Measurements from ENCODE around the gene AFAP1. TPM values are rescaled to one million over a fixed set of nuclear protein-coding genes. Genes with fewer than 3 reads are reported as not detected.
A peak's percentile ranks its signal among the peaks of the same experiment; 100 is the strongest.
"Not testable (repeated sequence)": the region's sequence is repeated elsewhere in the genome, so short reads cannot be mapped to it uniquely, and the experiment has no call there.

Gene AFAP1
- total RNA-seq, 1 experiment from 2014 or later, result 32.9 TPM

DNA sequence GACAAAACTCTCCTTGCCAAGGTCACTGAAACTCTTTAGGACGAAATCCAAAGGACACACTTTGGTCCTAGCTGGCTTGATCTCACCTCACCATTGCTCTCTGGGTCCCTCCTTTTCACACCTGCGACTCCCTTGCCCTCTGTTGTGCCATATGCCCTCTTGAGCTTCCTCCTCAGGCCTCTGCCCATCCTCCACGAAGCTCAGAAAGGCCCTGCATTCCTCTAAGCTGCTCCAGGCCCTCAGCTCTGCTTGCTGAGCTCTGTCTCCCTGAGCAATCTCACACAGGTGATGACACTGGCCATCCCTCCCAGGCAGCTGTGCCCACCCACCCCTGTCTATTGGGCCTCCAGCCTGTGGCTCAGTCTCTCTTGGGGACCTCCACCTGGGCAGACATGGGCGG lies 10.1 kb upstream of the AFAP1 start:
- DNase-seq (ENCODE audit: low spot score), result no peak

DNA sequence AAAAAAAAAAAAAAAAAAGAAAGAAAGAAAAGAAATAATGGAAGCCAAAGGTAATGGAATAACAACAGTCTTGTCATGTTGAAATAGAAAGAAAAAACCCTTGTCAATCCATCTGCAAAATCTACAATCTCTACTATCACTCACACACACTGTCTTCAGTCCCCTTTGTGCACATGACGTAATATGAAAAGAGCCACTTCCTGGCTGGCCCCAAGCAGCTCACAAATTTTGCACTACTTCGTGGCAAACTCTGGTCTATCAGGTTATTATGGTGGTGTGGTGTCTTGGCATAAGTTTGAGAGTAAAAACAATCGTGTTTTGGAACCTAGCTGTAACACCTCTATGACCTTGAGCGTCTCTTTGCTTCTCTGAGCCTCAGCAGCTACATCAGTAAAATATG lies 8.3 kb upstream of the AFAP1 start:
- DNase-seq (ENCODE audit: low spot score), result no peak

DNA sequence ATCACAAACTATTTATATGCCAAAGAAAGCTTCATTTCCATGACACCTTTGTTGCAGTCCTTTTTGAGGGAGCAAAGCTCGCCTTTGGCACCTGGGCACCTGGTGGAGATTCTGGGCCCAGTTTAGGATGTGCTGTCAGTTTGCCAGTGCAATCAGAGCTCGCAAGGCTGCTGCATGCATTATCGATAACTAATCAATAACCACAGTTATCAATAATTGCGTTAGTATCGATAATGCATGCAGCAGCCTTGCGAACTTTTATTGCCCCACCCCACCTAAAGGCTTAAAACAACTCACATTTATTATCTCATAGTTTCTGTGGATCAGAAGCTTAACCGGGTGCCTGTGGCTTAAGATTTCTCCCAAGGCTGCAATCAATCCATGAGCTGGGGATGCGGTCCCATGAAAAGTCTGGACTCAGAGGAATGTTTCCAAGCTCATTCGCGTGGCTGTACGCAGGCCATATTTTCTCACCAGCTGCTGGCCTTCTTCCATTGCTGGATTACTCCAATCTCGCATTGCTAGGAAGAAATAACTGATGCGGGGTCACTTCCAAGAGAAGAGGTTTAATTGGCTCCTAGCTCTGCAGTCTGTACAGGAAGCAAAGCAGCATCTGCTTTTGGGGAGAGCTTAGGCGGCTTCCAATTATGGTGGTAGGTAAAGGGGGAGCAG lies 6.2 kb upstream of the AFAP1 start:
- no peak for DNase-seq (ENCODE audit: low spot score)

DNA sequence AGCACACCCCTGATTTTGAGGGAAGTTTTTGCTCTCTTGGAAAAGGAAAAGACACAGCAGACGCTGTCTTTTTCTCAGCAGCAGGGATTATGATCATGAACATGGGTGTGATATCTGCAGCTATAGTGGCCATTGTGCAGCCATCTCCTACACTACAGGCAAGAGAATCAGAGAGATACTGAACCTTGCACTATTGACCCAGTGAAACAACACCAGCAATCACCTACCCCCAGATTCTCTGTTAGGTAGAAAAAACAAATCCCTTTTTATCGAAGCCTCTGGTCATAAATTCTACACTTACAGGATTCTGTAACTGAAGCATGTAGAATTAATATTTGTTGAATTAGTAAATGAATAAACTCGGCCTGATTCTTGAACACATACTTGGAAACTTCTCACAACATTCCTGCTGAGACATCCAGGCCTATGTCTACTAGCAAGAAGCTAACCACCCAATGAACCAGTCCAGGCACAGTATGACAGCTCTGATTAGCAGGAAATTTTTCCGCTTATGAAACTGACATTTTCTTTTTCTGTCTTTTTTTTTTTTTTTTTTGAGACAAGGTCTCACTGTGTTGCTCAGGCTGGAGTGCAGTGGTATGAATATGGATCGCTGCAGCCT lies 5.0 kb upstream of the AFAP1 start:
- DNase-seq (ENCODE audit: low spot score), result no peak

DNA sequence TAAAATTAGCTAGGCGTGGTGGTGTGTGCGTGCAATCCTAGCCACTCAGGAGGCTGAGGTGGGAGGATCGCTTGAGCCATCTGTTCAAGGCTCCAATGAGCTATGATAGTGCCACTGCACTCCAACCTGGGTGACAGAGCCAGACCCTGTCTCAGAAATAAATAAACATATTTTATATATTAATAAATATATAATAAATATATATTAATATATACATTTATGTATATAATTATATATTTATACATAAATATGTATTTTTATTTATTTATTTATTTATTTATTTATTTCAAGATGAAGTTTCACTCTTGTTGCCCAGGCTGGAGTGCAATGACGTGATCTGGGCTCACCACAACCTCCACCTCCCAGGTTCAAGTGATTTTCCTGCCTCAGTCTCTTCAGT lies 4.0 kb upstream of the AFAP1 start:
- DNase-seq (ENCODE audit: low spot score), result not testable (repeated sequence)

DNA sequence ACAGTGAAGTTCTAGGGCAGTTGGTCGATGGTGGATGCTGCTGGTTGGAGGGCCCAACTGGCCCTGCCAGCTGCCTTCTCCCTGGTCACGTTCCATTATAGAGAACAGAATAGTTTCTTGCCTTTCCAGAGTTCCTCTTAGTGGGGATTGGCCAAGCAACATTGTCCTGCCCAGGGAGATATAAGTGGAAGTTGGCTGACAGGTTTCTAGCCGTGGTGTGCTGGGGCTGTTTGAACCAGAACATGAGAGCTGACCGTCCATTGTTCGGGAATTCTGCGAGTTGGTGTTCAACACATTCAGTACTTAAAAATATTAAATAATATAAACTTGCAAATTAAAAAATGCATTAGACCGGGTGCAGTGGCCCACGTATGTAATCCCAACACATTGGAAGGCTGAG lies 3.5 kb upstream of the AFAP1 start:
- DNase-seq (ENCODE audit: low spot score), result no peak

DNA sequence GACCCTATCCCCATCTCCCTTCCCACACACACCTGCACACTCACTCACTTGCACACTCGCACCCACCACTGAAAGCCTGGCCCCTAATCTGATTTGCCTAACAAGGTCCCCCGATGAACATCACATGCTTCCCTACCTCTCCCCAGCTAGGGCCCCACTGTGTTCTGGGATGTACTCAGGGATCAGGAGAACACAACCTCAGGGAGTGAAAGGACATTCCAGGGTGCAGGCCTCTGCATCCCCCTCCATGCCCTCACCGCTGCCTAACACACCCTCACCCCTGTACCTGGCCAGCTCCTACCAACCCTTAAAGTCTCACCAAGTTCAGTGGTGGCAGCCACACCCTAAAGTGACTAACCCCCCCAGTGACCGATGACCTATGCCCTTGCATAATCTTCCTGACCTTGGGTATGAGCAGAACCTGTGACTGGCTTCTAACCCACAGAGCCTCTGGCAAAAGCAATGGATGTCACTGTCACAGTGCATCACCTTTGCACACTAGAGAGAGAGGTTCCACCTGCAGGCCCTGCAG lies 2.4 kb upstream of the AFAP1 start:
- no peak for DNase-seq (ENCODE audit: low spot score)

DNA sequence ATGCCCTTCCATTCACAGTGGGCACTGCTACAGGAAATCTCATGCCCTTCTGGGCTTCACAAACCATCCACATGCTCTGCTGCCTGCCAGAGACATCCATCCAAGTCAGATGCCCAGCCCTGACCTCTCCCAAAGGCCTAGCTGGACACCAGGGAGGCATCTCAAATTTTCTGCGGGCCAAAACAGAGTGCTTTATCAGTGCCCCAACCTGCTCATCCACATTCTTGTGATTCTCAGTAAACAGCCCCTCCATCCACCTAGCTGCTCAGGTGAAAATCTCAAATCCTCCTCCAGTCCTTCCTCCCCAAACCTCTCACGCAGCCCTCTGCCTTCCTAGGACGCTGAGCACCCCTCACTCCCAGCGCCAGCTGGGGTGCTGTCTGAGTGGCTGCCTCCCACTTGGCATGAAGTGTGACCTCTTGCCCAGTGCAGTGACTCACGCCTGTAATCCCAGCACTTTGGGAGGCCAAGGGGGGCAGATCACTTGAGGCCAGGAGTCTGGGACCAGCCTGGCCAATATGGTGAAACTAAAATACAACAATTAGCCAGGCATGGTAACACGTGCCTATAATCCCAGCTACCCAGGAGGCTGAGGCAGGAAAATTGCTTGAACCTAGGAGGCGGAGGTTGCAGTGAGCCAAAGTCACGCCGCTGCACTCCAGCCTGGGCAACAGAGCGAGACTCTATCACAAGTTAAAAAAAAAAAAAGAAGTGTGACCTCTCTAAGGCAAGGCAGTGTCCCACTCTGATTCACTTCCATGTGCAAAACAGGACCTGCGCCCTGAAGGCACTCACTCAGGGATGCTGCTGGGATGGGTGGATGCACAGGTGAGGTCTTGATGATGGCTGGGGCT lies 1.7 kb upstream of the AFAP1 start:
- DNase-seq (ENCODE audit: low spot score), result peak; percentile 63

DNA sequence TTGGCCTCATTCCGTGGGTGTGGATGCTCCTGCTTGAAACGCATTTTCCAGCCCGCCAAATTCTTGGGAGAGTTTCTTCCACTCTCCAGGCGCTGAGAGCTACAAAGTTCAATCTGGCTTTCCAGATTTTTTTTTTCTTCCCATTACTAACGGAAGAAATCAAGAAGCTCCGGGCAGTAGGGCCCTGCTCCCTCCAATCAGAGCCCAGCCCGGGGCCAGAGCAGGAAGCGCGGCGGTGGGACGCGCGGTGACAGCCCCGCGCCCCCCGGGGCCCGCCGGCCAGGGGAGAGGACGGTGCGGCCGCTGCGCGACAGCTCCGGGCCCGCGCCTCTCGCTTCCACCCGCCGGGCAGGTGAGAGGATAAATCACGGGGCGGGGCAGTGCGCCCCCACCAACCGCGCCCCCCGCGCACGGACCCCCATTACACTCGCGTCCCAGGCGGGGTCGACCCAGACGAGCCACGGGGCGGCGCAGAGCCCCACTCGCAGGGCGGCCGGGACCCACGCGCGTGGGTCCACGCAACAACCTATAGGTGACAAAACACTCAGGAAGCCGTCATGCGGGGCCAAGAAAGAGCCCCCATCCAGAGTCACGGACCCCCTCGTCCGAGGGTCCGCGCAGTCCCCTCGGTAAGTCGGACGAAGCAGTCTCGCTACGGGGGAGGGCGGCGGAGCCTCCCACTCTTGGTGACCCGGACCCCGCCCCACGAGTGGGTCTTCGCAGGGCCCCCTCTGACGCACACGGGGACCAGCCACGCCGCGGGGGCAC lies 868 bp downstream of the AFAP1 start:
- no peak for DNase-seq (ENCODE audit: low spot score)

DNA sequence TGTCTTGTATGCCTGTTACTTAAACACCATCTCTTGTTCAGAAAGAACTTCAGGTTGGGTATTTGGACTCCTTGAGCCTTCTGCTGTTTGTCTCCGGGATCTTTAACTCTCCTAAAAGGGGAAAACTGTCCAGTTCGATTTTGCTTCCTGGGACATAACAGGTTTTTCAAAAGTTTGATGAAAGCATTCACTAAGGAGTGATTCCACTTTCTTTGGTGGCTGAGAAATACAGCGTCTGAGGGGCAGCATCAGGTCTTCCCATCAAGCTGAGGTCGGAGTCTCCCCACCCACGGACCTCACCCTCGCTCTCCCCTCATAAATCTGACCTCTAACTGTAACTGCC lies 1.4 kb downstream of the AFAP1 start:
- DNase-seq (ENCODE audit: low spot score), result no peak

DNA sequence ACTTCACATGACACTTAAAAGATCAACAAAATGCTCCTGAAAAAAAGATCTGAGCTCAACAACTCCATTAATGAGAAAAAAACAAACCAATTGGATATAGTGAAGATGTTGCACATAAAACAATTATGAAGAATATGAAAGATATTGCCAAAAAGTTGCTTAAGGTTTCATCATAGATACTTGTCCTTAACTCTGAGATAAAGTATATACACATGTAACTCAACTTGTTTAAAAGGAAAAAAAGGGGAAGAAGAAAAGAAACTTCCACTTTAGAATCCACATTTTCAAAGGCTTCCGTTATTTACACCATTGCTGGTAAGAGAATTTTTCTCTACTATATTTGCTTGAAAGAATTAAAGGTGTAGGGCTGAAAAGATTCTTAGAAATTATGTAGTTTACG lies 2.7 kb downstream of the AFAP1 start:
- no peak for DNase-seq (ENCODE audit: low spot score)

DNA sequence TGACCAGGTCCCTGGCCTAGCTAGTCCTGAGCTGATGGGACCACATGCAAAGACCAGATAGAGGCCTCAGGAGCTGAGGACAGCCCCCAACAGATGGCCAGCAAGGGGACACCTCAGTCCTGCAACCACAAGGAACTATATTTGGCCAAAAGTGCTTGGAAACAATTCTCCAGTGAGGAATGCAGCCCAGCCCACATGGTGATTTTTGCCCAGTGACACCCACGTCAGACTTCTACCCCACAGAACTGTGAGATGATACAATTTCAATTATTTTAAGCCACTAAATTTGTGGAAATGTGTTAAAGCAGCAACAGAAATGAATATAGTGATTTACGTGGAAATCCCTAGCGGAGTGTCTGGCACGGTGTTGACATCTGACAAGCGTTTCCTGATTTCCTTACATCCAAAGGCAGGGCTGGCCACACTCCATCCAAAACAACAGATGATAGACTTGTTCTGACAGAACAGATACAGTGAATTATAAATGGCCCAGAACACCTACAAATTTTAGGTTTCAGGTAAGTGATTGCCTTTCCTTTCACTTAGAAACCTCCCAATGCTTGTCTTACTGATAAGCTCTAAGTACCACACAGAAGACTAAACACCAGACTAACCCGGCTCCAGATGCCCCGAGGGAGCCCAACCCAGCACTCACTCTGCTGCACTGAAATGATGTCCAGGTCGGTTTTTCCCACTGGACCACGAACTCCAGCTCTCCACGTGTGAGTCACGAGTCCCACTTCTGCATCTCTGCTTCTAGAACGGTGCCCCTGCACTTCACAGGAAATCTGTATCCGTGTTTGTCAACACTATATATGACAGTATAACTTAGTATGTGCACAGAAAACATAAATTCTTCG lies 5.8 kb downstream of the AFAP1 start:
- DNase-seq (ENCODE audit: low spot score), result no peak

DNA sequence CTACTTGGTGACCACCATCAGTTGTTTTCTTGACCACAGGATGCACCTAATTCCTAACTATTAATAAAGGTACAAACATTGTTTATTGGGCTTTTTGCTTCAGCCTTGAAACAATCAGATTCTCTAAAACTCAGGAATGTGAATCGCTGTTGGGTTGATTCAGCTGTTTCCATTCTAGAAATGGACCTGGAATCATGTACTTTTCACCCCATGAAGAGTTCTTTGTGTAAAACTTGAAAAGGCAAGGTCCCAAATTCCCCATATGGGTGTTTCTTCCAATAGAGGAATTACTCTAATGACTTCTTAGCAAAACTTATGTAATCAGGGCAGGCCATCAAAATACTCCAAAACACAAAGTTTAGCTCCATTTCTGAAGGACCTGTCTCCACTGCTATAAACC lies 7.4 kb downstream of the AFAP1 start:
- no peak for DNase-seq (ENCODE audit: low spot score)

DNA sequence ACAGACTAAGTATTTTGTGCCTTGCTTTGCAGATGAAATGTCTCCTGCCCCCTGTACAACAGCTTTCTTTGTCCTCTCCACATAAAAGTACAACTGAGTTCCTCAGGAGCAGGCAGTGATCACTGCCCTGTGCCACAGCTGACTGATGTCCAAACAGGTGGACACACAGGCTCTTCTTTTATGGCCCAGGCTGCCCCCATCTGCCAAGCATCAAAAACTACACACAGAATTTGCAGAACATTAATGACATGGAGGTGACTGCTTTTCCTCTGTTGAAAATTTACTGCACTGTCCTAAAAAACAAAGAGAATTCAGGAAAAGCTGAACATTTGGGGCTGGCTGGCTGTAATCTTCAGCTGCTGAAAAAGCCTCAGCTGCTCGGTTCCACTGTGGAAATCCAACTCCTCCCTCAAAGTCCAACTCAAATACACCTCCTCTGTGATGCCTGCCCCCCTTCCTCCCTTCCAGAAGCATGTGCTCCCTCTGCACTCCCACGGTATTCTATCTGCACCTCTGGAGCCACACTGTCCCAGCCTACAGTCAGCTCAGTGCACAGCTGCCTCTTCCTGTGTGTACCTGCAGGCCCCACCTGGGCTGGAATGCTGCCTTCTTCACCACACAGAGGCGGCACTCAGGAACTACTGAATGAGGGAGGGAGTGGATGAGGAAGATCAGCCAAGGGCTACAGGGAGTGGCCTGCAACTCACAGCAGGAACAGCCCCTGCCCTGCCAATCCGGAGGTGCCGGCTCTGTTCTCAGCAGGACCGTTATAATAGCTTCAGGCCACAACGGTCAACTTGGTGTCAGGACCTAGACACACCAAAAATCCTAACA lies 10.3 kb downstream of the AFAP1 start:
- DNase-seq (ENCODE audit: low spot score), result peak; percentile 42

DNA sequence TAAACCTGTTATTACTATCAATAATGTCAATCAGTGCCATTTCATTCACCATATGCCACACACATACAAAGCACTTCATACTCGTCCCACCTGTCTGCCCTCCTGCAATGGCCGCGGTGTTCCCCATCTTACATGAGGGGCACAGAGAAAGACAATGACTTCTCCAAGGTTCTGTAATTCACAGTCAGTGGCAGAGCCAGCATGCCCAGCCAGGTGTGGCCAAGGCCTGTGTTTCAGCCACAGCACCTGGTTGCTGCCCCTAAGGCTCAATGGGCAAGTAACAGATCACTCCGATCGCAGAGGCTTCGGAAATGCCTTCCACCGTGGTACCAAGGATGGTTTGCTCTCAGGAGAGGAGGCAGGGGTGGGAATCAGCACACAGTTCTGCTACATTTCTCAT lies 10.9 kb downstream of the AFAP1 start:
- DNase-seq (ENCODE audit: low spot score), result no peak

DNA sequence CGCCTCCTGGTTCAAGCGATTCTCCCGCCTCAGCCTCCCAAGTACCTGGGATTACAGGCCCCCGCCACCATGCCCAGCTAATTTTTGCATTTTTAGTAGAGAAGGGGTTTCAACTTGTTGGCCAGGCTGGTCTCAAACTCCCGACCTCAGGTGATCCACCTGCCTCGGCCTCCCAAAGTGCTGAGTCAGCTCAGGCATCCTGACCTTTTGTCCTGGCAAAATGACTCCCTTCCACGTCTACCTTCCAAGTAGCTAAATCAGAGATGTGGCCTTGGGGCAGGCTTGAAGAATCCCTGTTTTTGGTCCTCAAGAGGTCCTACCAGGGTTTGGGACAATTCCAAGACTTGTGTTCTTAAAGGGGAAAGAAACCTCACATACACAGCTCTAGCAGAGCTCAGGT lies 12.8 kb downstream of the AFAP1 start:
- DNase-seq (ENCODE audit: low spot score), result no peak

DNA sequence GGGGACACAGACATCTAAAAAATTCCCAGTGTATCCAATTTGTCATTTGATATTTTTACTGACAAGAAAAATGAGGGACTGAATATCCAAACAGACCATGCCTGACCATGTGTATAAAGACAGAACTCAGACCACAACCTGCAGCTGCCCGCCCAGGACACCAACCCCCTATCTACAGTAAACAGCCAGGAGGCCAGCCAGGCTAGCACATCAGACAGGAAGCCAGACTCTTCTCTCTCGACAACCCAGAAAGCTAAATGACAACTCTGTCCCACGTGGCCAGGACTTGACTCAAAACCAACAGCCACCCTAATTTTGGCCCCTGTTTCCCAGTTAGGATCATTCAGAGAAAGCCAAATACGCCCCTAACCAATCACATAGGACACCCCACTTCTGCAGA lies 15.1 kb downstream of the AFAP1 start:
- no peak for DNase-seq (ENCODE audit: low spot score)

DNA sequence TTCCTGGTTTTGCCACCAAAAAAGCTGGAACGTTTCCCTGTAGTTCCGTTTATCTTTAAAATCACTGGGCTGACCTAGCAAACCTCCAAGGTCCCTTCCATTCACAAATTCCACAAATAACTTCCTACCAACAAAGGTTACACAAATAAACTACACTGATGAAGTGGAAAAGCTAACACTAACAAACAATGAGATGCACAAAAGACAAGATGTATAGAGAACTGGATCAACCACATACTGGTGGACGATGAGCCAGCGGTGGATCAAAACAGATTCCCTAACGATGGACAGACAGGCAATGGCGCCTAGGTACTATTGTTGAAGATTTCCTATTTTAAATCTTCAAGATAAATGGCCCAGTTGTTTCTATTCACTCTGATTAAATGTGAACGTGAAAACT lies 15.5 kb downstream of the AFAP1 start:
- DNase-seq (ENCODE audit: low spot score), result no peak

DNA sequence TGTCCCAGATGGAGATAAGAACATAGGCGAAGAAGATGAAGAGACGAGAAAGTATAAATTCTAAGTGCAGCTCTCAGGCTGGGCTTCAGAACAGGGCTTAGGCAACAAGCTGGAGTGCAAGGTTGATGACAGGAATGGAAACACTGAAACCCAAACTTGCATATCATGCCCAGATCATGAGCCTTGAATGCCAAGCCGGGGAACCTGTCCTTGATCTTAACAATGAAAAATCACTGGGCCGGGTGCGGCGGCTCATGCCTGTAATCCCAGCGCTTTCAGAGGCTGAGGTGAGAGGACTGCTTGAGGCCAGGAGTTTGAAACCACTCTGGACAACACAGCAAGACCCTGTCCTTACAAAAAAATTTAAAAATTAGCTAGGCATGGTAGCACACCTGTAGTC lies 17.2 kb downstream of the AFAP1 start:
- DNase-seq (ENCODE audit: low spot score), result no peak

DNA sequence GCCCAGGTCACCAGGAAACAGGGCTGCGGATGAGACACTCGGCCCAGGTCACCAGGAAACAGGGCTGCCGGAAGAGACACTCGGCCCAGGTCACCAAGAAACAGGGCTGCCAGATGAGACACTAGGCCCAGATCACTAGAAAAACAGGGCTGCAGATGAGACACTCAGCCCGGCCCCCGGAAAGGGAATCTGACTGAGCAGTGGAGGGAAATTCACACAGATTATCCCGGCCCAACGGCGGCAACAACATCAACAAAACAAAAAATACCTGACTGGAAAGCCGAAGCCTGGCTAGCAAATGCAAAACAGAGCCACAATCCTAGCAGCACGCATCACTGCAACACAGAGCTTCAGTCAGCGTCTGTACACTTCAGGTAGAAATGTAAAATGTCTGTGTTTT lies 20.7 kb downstream of the AFAP1 start:
- no peak for DNase-seq (ENCODE audit: low spot score)
